SK-N-MC (cell line): ENCODE results near the gene TBC1D22A.

ENCODE experiments used
- EZH2 ChIP-seq: fragments of 200-600 bp; sonication (generic); IDR thresholded peaks from one replicate; pipeline ENCODE4 v1.6.1; 2017; ENCODE audit warnings: antibody characterized with exemption
- FOXP2 ChIP-seq: optimal IDR thresholded peaks from 2 replicates; pipeline ENCODE3; 2011; ENCODE audit warnings: mild to moderate bottlenecking, moderate library complexity; ENCODE audit not compliant: insufficient read depth; ENCODE audit errors: extremely low read length, control extremely low read depth
- POLR2AphosphoS5 ChIP-seq: IDR thresholded peaks from 2 replicates; pipeline ENCODE4 v1.6.1; 2012; ENCODE audit warnings: mild to moderate bottlenecking, low read depth, low read length, borderline replicate concordance

DNA sequence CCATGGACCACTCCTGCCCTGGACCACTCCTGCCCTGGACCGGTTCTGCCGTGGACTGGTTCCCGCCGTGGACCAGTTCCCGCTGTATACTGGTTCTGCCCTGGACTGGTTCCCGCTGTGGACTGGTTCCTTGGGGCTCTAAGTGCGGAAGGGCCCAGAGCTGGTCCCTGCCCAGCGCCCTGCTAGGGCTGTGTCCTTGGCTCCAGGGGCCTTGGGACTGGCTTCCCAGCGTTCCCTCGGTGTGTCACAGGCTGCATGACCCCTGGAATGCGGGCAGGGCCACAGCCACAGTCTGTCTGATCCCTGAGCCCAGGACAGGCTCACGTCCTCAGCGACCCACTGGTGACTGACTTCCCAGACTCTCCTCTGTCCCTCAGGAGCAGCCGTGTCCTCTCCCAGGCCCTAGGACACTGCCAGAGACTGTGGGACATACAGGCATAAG lies 412.2 kb downstream of the TBC1D22A start:
- TF ChIP-seq EZH2 (no peak), POLR2AphosphoS5 (no peak), FOXP2 (no peak)
